Kidney (tissue), 14 donors: ENCODE results near the gene RPL19. TPM values are rescaled to one million over a fixed set of nuclear protein-coding genes. Genes with fewer than 3 reads are reported as not detected.

Experiments used
- DNase-seq, 5 donors: peaks; one replicate each; pipeline ENCODE4 v3.0.0-alpha.2; 2013 to 2020
- FAIRE-seq: peaks from 2 replicates; lab custom pipeline; 2012; peaks lifted over from hg19 to GRCh38; lab: Jason Lieb, UNC
- H3K27ac ChIP-seq, 2 donors: one replicate each; pipeline ENCODE4 v1.7.0; 2013; ENCODE audit warnings: low read depth in 2 of 2, low read length in 2 of 2, inconsistent platforms in 1 of 2
- H3K27me3 ChIP-seq: one replicate; pipeline ENCODE4 v1.7.1; 2013; ENCODE audit warnings: low read length, inconsistent platforms; ENCODE audit not compliant: control insufficient read depth, insufficient read depth
- H3K36me3 ChIP-seq, 3 donors: one replicate each; pipeline versions ENCODE4 v1.7.0 to v1.7.1; 2013; ENCODE audit warnings: low read length in 3 of 3, control low read depth in 1 of 3, inconsistent platforms in 1 of 3; ENCODE audit not compliant: insufficient read depth in 3 of 3, control insufficient read depth in 2 of 3
- H3K4me1 ChIP-seq, 3 donors: one replicate each; pipeline versions ENCODE4 v1.7.0 to v1.7.1; 2013; ENCODE audit warnings: low read length in 3 of 3, inconsistent platforms in 1 of 3, low read depth in 1 of 3; ENCODE audit not compliant: control insufficient read depth in 2 of 3, insufficient read depth in 2 of 3
- H3K4me3 ChIP-seq, 3 donors: one replicate each; pipeline versions ENCODE4 v1.7.0 to v1.8.1; 2013; ENCODE audit warnings: low read length in 3 of 3, control low read depth in 1 of 3, inconsistent platforms in 1 of 3
- H3K9ac ChIP-seq, 3 donors: one replicate each; pipeline versions ENCODE4 v1.7.0 to v1.7.1; 2013; ENCODE audit warnings: low read length in 3 of 3, control low read depth in 1 of 3, inconsistent platforms in 1 of 3
- H3K9me3 ChIP-seq, 3 donors: one replicate each; pipeline versions ENCODE4 v1.7.0 to v1.7.1; 2013; ENCODE audit warnings: low read length in 3 of 3, control low read depth in 1 of 3, inconsistent platforms in 1 of 3; ENCODE audit not compliant: control insufficient read depth in 2 of 3, insufficient read depth in 1 of 3
- CTCF ChIP-seq: IDR thresholded peaks from 3 replicates; pipeline ENCODE4 v1.5.1; 2012; ENCODE audit warnings: mild to moderate bottlenecking, moderate library complexity, borderline replicate concordance; ENCODE audit not compliant: insufficient read depth; ENCODE audit errors: extremely low read depth
- intact Hi-C: fragments of 100-400 bp; cut with DNase I; formaldehyde crosslinking; loops from one replicate; pipeline ENCODE4 v1.11.1; 2022
- polyA plus RNA-seq: library from polyadenylated mRNA; stranded (reverse); fragments of 350-450 nt; fragmentation: Illumina TruSeq; extraction: RNeasy Lipid Tissue Mini Kit (QIAGEN cat#74804); gene quantifications from one replicate; pipeline ENCODE4 v1.2.3, GENCODE V29; 2014; ENCODE audit warnings: low read depth, low replicate concordance; ENCODE audit not compliant: insufficient read depth
- total RNA-seq: library from RNA; stranded (reverse); fragmentation: NEBNext Ultra II Directional; extraction: Animal tissue kit (Norgen Biotek cat#: 25700); gene quantifications from one replicate; pipeline ENCODE4 v1.2.1, GENCODE V29; 2021
- donor health status: control.
- donor health status: control.
- donor health status: control.
- donor health status: control.
- donor health status: control.
- donor health status: DM: yes; HTN: yes; CAD: no.
- donor health status: Normal renal cell carcinoma (clear cell type).

RPL19 gene
- total and polyA plus RNA-seq, 2 donors from 2014 or later, result 1,460 to 2,512 TPM

GRCh38 chr17:39175695-39176093 lies 24.4 kb upstream of the RPL19 start:
- TF ChIP-seq CTCF, result no peak
- H3K4me1 ChIP-seq, result no peaks in the 10 kb centered on the region
- no peak overlapping the region for H3K9ac ChIP-seq
- FAIRE-seq (no peak), DNase-seq (no peak)
- intact Hi-C loops, result no loop called here
- no peak overlapping the region for H3K4me3 ChIP-seq
- H3K27me3 ChIP-seq, result no peaks in the 10 kb centered on the region
- no peaks in the 10 kb centered on the region for H3K36me3 ChIP-seq
- H3K27ac ChIP-seq, result no peak overlapping the region
- H3K9me3 ChIP-seq, result no peaks in the 10 kb centered on the region

GRCh38 chr17:39177256-39177655 lies 22.8 kb upstream of the RPL19 start:
- H3K27me3 ChIP-seq, result no peaks in the 10 kb centered on the region
- TF ChIP-seq CTCF, result no peak
- H3K27ac ChIP-seq, result no peak overlapping the region
- DNase-seq, result no peak
- H3K9me3 ChIP-seq, result no peaks in the 10 kb centered on the region
- no peak for FAIRE-seq
- H3K36me3 ChIP-seq, result no peaks in the 10 kb centered on the region
- no peak overlapping the region for H3K9ac ChIP-seq
- H3K4me1 ChIP-seq, result no peaks in the 10 kb centered on the region
- intact Hi-C loops, result no loop called here
- H3K4me3 ChIP-seq, result no peak overlapping the region

GRCh38 chr17:39178536-39178935 lies 21.5 kb upstream of the RPL19 start:
- no peak overlapping the region for H3K9ac ChIP-seq
- DNase-seq, result no peak
- no peaks in the 10 kb centered on the region for H3K4me1 ChIP-seq
- no peak for FAIRE-seq
- intact Hi-C loops, result no loop called here
- no peak for TF ChIP-seq CTCF
- no peak overlapping the region for H3K27ac ChIP-seq
- H3K27me3 ChIP-seq, result no peaks in the 10 kb centered on the region
- no peak overlapping the region for H3K4me3 ChIP-seq
- no peaks in the 10 kb centered on the region for H3K36me3 ChIP-seq
- no peaks in the 10 kb centered on the region for H3K9me3 ChIP-seq

- TF ChIP-seq CTCF, result no peak
- FAIRE-seq (no peak), DNase-seq (no peak)
- no peak overlapping the region for H3K4me3 ChIP-seq
- H3K27me3 ChIP-seq, result no peaks in the 10 kb centered on the region
- no peak overlapping the region for H3K27ac ChIP-seq
- intact Hi-C loops, result no loop called here
- H3K9me3 ChIP-seq, result no peaks in the 10 kb centered on the region
- H3K36me3 ChIP-seq, result no peaks in the 10 kb centered on the region
- H3K9ac ChIP-seq, result no peak overlapping the region
- H3K4me1 ChIP-seq, result no peaks in the 10 kb centered on the region
Observed at GRCh38 chr17:39181303-39181702, 18.8 kb upstream of the RPL19 start.
